GM12878 (cell line): ENCODE data around the gene LIMS4. TPM values are rescaled to one million over a fixed set of nuclear protein-coding genes. Genes with fewer than 3 reads are reported as not detected.
"Not testable (repeated sequence)": the region's sequence is repeated elsewhere in the genome, so short reads cannot be mapped to it uniquely, and the experiment has no call there.

ENCODE experiments used
- ATAC-seq: fragments of 200-7000 bp; cut with Tn5 transposase; 3 replicates; pipeline ENCODE4 v1.9.1; 2020; ENCODE audit warnings: mild to moderate bottlenecking, moderate library complexity
- BruUV-seq: library from RNA; stranded (reverse); fragments of 400-500 nt; replicated peaks from 2 replicates; lab custom pipeline; 2021; lab: Mats Ljungman, UMichigan
- CTCF ChIA-PET: fragments of 300-600 bp; sonication (Branson Sonifier 250); formaldehyde crosslinking; extraction: SDS; loops from one replicate; lab custom pipeline; 2021; ENCODE audit warnings: inconsistent platforms; lab: Yijun Ruan, JAX
- POLR2A ChIA-PET: fragments of 350-600 bp; formaldehyde crosslinking; extraction: SDS; loops from one replicate; lab custom pipeline; 2021; ENCODE audit warnings: inconsistent platforms; lab: Charles Lee
- RAD21 ChIA-PET: fragments of 300-600 bp; sonication (Branson Sonifier 250); formaldehyde crosslinking; loops from one replicate; lab custom pipeline; 2023; ENCODE audit warnings: antibody characterized with exemption; ENCODE audit not compliant: unreplicated experiment; lab: Charles Lee
- SMC1A ChIA-PET: fragments of 300-600 bp; sonication (Branson Sonifier 250); formaldehyde crosslinking; loops from one replicate; lab custom pipeline; 2023; ENCODE audit not compliant: unreplicated experiment, uncharacterized antibody; lab: Charles Lee
- DNase-seq: peaks from one replicate; pipeline ENCODE4 v3.0.0-alpha.2; 2011; ENCODE audit warnings: low read depth, low spot score
- FAIRE-seq: peaks from 3 replicates; lab custom pipeline; 2011; peaks lifted over from hg19 to GRCh38; lab: Jason Lieb, UNC
- H2AFZ ChIP-seq: 2 replicates; pipeline ENCODE4 v1.6.0; 2011; ENCODE audit warnings: low read depth, low read length, control low read depth; ENCODE audit not compliant: control insufficient read depth
- H3K27ac ChIP-seq: 2 replicates; pipeline ENCODE4 v1.5.1; 2011; ENCODE audit warnings: control low read depth; ENCODE audit not compliant: control insufficient read depth, insufficient read depth
- H3K27me3 ChIP-seq, 2 experiments: replicated peaks in 1 of 2; 2 replicates each; pipeline versions ENCODE4 v1.6.0 to v1.6.1; 2011; ENCODE audit warnings: low read length in 1 of 2; ENCODE audit not compliant: control insufficient read depth in 2 of 2, insufficient read depth in 2 of 2
- H3K36me3 ChIP-seq, 2 experiments: 2 replicates each; pipeline ENCODE4 v1.5.1; 2011; ENCODE audit warnings: low read length in 1 of 2; ENCODE audit not compliant: control insufficient read depth in 2 of 2, insufficient read depth in 2 of 2
- H3K4me1 ChIP-seq: 2 replicates; pipeline ENCODE4 v1.6.1; 2011; ENCODE audit warnings: mild to moderate bottlenecking, low read length, moderate library complexity, mixed read lengths; ENCODE audit not compliant: control insufficient read depth, insufficient read depth
- H3K4me2 ChIP-seq: 2 replicates; pipeline ENCODE4 v1.6.0; 2011; ENCODE audit warnings: control low read depth; ENCODE audit not compliant: control insufficient read depth, insufficient read depth
- H3K4me3 ChIP-seq: fragments of 200-600 bp; sonication (generic); 2 replicates; pipeline ENCODE4 v1.5.1; 2016
- H3K79me2 ChIP-seq: 2 replicates; pipeline ENCODE4 v1.6.0; 2011; ENCODE audit warnings: low read length; ENCODE audit not compliant: control insufficient read depth, insufficient read depth
- H3K9ac ChIP-seq: 2 replicates; pipeline ENCODE4 v1.8.0; 2011; ENCODE audit warnings: low read length, control low read depth, mixed read lengths; ENCODE audit not compliant: control insufficient read depth, insufficient read depth
- H3K9me3 ChIP-seq: replicated peaks from 3 replicates; pipeline ENCODE4 v1.5.1; 2011; ENCODE audit warnings: mild to moderate bottlenecking, low read length; ENCODE audit not compliant: control insufficient read depth, insufficient read depth
- H4K20me1 ChIP-seq: 2 replicates; pipeline ENCODE4 v1.6.0; 2011; ENCODE audit not compliant: control insufficient read depth, insufficient read depth
- WGBS: methylation state at CpG from one replicate; pipeline ENCODE4 v1.1.6; 2016; ENCODE audit warnings: low lambda C conversion rate; ENCODE audit not compliant: insufficient replicate concordance, insufficient coverage; ENCODE audit errors: missing lambda C conversion rate; 5-methylcytosine and 5-hydroxymethylcytosine counted together
- in situ Hi-C: fragments of 300-500 bp; cut with MboI; formaldehyde crosslinking; loops from 9 replicates; pipeline ENCODE4 v1.14.3; 2018; ENCODE audit warnings: mixed read lengths
- intact Hi-C: fragments of 100-400 bp; cut with micrococcal nuclease; formaldehyde crosslinking; loops from one replicate; pipeline ENCODE4 v1.14.2; 2022; ENCODE audit not compliant: unreplicated experiment
- polyA plus RNA-seq, 11 experiments: library from polyadenylated mRNA; depleted of rRNA in 4 of 11; unstranded in 6 of 11; stranded (reverse) in 5 of 11; fragments of >200 nt; fragmentation: Nextera tagmentation in 4 of 11; fragmentation: Illumina TruSeq in 1 of 11; extraction: Ambion mirVana in 4 of 11; extraction: Trizol in 1 of 11; gene quantifications; 1 replicate in 1 of 11; 2 replicates in 10 of 11; pipeline versions ENCODE4 v1.2.1 to v1.2.3, GENCODE V29; 2011 to 2016; ENCODE audit warnings: inconsistent platforms in 2 of 11, missing spikeins in 2 of 11, low read depth in 1 of 11
- total RNA-seq, 4 experiments: library from RNA; depleted of rRNA in 3 of 4; stranded (reverse); fragments of >200 nt in 3 of 4; fragmentation: Illumina TruSeq in 1 of 4; extraction: Trizol in 1 of 4; gene quantifications; 2 replicates each; pipeline versions ENCODE4 v1.2.1 to v1.2.3, GENCODE V29; 2013 to 2021

The LIMS4 gene
- total and polyA plus RNA-seq, 10 of the 15 experiments (the other 5 are each of a cell fraction or from before 2014, with no cell fraction given): 0.11 to 1.2 (median 0.48) TPM

DNA sequence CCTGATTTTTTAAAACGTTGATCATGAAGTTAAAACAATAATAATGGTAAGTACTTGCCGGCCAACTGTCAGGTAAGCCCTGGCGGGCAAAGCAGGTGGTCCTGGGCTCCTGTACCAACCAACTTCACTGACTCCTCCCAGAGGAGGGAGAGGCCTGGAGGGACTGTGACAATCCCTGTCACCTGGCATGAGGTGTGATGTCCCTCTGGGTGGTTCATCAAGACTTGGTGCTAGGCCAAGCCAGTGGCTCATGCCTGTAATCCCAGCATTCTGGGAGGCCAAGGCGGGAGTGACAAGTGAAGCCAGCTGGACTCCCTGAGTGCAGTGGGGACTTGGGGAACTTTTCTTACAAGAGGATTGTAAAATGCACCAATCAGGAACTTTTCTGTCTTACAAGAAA lies 48.2 kb downstream of the LIMS4 start:
- RAD21 ChIA-PET, DNase-seq, SMC1A ChIA-PET, FAIRE-seq, BruUV-seq, H2AFZ ChIP-seq, H3K9me3 ChIP-seq, H3K4me2 ChIP-seq, CTCF ChIA-PET, H3K36me3 ChIP-seq, H3K9ac ChIP-seq, H4K20me1 ChIP-seq, intact Hi-C loops, H3K4me1 ChIP-seq, H3K79me2 ChIP-seq, H3K27me3 ChIP-seq, ATAC-seq, in situ Hi-C loops, POLR2A ChIA-PET, H3K27ac ChIP-seq, H3K4me3 ChIP-seq: not testable (repeated sequence)
- no CpG with 5 or more reads among the region's 4 CpGs for WGBS

DNA sequence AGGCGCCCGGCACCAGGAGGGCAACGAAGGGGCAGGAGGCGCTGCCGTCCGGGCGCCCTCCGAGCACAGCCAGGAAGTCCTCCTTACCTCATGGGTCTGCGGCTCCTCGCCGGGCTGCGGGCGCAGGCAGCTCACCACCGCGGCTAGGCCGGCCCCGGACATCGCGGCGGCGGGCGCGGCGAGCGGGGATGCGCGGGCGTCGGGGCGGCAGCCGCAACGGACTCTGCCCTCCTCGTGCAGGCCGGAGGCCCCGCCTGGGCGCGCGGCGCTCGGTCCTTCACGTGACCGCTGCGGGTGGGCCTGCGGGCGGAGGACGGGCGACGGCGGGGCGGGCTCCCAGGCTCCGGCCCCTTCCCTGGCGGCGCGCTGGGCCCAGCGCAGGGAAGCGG lies 49.0 kb downstream of the LIMS4 start:
- H3K4me3 ChIP-seq, RAD21 ChIA-PET, FAIRE-seq, in situ Hi-C loops, H3K9me3 ChIP-seq, H2AFZ ChIP-seq, H3K27me3 ChIP-seq, H3K27ac ChIP-seq, intact Hi-C loops, H3K36me3 ChIP-seq, CTCF ChIA-PET, H3K9ac ChIP-seq, H3K4me2 ChIP-seq, POLR2A ChIA-PET, H3K79me2 ChIP-seq, H3K4me1 ChIP-seq, H4K20me1 ChIP-seq, BruUV-seq, ATAC-seq, SMC1A ChIA-PET, DNase-seq: not testable (repeated sequence)
- no CpG with 5 or more reads among the region's 56 CpGs for WGBS

DNA sequence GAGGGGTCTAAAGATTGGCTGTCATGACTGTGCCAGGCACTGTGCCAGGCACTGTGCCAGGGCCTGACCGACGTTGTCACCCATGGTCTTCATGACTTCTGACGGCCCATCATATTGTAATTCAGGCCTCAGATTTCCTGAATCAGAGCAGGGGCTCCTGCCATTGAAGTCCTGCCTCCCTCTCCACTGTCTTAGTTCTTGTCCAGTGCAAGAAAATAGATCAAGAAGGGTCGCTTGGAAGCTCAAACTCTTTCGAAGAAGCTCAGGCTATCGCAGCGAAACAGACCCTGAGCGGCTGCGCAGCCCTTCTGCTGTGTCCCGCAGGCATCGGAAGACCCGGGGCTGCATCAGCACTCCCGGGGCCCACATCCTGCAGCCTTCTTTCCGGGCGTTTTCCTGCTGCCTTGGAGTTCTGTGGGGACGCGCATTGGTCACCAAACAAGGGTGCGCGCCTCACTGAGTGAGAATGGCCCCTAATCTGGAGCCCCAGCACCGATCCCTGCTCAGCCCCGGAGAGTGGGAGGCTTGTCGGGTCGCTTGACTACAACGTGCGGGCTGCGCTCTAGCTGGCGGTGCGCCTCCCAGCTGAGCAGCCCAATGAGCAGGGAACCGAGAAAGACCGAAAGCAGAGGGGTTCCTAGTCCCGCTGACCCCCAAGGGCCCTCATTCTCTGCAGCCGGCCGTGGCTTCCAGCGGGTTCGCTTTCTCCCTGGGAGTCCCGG lies 49.6 kb downstream of the LIMS4 start:
- H3K4me3 ChIP-seq, H3K4me2 ChIP-seq, H3K4me1 ChIP-seq, H3K79me2 ChIP-seq, H4K20me1 ChIP-seq, H3K27me3 ChIP-seq, in situ Hi-C loops, ATAC-seq, H2AFZ ChIP-seq, H3K27ac ChIP-seq, H3K36me3 ChIP-seq, intact Hi-C loops, H3K9ac ChIP-seq, DNase-seq, H3K9me3 ChIP-seq, BruUV-seq, CTCF ChIA-PET, FAIRE-seq, RAD21 ChIA-PET, POLR2A ChIA-PET, SMC1A ChIA-PET: not testable (repeated sequence)
- WGBS: no CpG with 5 or more reads among the region's 36 CpGs

DNA sequence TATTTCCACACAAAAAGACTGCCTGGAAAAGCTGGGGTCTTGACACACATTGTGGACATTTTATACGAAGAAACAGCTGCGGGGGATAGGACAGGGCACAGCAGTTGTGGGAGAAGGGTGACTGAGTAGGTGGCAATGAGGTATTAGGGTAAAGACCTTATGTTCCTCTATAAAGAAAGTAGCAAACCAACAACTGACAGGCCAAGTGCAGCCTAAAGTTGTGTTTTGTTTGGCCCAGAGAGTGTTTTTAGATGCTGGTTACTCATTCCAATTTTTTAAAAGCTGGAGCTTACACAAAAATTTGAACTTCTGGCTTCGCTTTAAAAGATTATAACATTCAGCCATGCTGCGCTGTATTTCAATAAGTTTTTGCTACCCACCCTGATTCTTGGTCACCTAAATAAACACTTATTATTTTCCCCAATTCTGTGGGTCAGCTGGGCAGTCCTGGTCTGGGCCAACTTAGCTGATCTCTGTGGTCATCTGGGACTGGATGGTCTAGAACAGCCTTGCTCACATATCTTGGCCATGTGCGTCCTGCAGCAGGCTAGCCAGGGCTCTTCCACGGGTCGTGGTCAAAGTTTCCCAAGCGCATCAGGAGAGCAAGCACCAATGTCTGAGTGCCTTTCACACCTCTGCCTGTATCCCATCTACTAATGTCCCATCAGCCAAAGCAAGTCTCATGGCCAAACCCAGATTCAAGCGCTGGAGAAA lies 51.8 kb downstream of the LIMS4 start:
- H3K36me3 ChIP-seq, H3K4me3 ChIP-seq, POLR2A ChIA-PET, H3K27me3 ChIP-seq, FAIRE-seq, intact Hi-C loops, H3K9me3 ChIP-seq, CTCF ChIA-PET, H4K20me1 ChIP-seq, DNase-seq, H3K79me2 ChIP-seq, H3K4me1 ChIP-seq, SMC1A ChIA-PET, H3K4me2 ChIP-seq, H3K27ac ChIP-seq, RAD21 ChIA-PET, H3K9ac ChIP-seq, ATAC-seq, H2AFZ ChIP-seq, in situ Hi-C loops, BruUV-seq: not testable (repeated sequence)
- WGBS: no CpG with 5 or more reads among the region's 9 CpGs
